ENCODE data around the gene CARD18.

Gene CARD18, protein sequence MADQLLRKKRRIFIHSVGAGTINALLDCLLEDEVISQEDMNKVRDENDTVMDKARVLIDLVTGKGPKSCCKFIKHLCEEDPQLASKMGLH

DNA sequence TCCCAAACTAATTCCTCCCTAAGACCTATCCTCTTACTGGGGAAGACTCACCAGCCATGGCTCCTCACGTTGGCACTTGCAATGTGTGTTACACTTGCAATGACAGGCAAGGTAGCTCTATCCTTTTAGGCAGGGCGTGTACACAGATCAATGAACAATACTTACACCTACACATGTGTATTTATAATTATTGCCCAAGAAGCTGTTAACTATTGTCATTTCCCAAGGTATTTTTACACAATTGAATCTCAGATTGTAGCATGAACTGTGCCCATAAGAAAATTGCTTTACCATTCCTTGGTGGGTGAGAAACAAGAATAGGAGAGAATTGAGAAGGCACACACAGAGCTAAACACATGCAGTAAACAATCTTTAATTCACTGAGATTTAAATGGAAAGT, at the start of gene CARD18:
CARD18 (minus strand) TSS at position 101 of the 400 bp plus-strand sequence; CDS start at position 58, 43 bp downstream.
- DNase-seq (ENCODE audit: low read depth in 1 of 2, low spot score in 1 of 2), result no peak

DNA sequence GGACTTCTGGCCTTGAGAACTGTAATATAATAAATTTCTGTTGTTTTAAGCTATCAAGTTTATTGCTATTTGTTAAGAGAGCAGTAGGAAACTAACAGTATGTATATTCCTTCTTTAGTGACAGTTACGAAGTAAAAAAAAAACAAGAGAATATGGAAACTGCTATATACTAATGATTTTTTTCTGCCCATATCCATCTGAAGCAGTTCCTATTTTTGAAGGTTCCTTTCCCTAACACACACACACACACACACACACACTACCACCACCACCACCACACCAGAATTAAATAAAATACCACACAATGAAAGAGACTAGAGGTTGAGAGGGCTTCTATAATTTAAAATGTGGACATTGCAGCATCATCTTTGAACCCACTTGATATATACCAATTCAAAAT, 44.4 kb upstream of the CARD18 start:
- no peak for DNase-seq (ENCODE audit: low read depth in 1 of 2, low spot score in 1 of 2)

DNA sequence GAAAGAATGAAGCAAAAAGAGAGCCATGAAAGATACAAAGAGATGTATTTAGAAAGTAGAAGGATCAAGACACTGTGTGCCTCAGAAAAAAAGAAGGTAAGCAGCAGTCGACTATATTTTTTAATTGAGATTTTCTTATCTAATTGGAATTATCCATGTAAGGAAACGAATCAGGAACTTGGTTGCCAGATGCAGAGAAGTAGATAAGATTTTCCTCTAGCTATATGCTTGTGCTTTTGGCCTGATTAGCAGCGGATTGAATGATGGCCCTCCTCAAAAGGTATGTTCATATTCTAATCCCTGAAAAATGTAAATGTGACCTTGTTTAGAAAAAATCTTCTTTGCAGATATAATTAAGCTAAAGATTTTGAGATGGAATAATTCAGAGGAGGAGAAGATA, 43.9 kb upstream of the CARD18 start:
- no peak for DNase-seq (ENCODE audit: low read depth in 1 of 2, low spot score in 1 of 2)

DNA sequence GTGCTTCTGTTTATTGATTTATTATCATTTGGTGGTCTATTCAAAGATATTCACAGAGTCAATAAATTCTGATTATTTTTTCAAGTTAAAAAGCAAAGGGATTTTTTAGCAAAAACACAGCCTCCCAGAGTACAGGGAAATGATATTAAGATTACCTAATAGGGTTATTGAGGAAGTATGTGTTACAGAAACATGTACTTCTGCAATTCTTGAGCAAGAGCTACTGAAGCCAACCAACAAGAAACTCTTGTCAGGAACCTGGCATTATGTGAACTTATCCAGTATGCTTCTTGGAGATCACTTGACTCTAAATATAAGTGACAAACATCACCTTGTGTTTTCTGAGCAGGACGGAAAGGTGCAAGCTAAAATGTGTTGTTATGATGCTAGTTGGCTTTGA, 42.0 kb upstream of the CARD18 start:
- no peak for DNase-seq (ENCODE audit: low read depth in 1 of 2, low spot score in 1 of 2)

DNA sequence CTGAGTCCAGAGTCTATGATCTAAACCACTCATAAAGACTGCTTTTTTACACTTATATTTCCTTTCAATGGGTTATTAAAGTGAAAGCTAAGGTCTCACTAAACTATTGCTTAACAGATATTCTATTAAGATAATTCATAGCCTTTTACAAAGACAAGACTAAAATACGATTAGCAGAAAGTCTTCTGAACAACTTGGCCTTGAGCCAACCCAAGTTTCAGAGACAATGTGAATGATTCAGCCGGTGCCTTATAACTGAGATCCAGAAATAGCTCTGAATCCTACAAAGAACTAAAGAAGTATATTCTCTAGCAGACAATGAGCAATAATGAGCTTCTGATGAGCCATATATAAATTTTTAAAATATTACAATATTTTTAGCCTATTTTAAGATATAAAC, 41.5 kb upstream of the CARD18 start:
- DNase-seq (ENCODE audit: low read depth in 1 of 2, low spot score in 1 of 2), result no peak

DNA sequence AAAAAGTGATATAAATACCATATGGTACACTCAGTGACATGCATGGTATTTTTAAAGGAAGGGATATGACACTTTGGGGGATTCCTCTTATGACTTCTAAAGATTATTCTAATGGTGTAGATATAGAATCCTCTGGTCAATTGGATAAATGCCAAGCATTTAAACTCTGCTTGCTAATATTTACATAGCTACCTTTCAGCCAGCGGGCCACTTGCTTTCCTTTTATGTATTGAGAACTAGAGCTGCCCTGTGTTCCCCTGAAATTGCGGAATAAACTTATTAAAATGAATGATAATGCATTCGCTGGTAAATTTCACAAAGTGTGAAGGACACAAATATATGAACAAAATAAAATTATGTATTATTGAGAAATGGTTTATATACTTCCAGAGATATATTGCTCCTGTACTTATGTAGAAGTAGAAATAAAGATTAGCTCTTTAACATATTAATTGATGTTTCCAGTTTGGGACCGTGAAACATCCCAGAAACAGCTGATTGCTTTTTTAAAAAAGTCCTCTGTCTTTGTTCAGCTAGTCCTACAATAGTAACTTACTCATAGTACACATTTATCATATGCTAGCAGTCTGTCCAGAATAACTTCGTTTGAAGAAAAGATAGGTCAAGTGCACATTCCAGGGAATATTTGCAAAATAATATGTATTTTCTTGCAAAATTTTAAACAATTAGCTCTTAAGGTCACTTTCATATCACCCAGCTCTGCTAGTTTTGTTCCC, 40.1 kb upstream of the CARD18 start:
- DNase-seq (ENCODE audit: low read depth in 1 of 2, low spot score in 1 of 2), result no peak

DNA sequence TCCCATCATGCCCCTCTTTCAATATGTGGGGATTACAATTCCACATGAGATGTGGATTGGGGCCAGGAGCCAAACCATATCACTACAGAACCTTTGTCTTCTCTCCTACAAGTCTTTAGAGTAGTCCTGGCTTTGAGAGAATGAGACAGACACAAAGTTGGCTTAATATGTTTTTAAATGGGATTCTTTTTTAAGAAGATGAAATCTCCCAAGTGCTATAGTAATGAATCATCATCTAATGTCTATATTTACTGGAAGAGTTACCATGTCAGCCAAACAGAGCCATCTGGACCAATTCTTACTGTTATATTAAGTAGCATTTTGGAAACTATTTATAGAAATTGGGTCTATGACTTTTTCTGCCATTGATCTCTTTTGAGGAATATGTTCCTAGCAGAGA, 38.1 kb upstream of the CARD18 start:
- DNase-seq (ENCODE audit: low read depth in 1 of 2, low spot score in 1 of 2), result no peak

DNA sequence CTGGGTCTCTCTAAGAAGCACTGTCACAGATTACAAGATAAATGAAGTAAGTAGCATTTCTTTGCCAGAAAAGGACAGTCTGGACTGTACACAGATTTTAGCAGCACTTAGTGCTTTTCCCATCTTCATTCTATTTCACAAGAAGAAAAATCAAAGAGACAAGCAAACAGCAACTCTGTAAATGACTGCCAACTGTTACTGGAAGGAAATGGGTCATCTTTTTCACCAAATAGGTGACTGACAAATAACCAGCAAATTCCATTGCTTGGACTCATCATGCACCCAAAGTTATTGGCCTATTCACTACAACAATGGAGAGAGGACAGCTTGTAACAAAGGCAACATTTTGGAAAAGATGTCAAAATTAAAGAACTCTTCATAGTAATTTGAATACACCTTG, 28.9 kb upstream of the CARD18 start:
- no peak for DNase-seq (ENCODE audit: low read depth in 1 of 2, low spot score in 1 of 2)

DNA sequence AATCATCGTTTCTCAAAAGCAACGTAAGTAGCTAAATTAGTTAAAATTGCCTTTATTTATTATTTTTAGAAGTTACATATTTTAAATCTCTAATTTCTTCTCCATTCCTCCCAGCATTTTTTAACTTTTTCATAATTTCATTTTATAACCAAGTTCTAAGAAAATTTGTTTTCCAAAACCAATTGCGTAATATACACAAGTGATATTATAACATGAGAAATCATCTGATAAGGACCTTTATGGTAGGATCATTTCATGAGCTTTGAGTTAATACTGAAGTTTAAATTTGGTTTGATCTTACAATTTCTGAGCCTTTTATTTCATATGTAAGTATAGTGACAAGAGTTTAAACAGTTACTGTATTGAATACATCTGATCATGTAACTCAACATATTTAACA, 27.7 kb upstream of the CARD18 start:
- DNase-seq (ENCODE audit: low read depth in 1 of 2, low spot score in 1 of 2), result no peak

DNA sequence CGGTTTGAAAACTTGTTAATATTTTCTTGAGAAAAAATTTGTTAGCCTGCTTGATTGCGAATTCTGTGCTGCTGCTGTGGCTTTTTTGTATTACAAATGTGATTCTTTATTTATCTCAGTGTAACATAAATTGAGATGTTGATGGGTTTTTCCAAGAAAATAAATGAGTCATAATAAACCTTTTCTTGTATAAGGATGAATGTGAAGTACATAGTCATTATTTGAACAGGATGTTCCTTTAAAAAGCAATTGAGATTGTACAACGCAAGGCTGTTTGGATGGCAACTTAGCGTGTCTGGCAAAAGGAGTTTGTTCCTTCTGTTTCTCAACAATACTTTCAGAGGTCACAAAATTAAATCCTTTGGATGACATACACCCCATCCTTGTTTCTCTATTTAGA, 24.6 kb upstream of the CARD18 start:
- DNase-seq (ENCODE audit: low read depth in 1 of 2, low spot score in 1 of 2), result no peak

DNA sequence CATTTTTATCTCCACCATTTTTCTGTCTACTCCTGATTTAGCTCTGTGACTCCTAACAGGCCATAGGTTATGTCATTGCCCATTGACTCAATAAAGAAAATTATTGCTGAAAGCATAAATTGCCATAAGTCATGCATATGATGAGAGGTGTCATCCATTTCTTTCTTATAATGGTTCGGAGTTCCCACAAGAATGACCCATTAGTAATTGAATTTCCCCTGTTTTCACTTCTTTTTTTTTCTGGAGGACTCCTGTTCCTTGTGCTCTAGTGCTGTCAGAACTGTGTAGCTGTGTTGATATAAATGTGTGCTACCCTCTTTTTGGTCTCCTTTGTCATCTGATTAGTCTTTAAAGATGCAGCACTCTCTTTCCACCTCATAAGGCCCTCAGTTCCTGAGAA, 22.9 kb upstream of the CARD18 start:
- DNase-seq (ENCODE audit: low read depth in 1 of 2, low spot score in 1 of 2), result no peak

DNA sequence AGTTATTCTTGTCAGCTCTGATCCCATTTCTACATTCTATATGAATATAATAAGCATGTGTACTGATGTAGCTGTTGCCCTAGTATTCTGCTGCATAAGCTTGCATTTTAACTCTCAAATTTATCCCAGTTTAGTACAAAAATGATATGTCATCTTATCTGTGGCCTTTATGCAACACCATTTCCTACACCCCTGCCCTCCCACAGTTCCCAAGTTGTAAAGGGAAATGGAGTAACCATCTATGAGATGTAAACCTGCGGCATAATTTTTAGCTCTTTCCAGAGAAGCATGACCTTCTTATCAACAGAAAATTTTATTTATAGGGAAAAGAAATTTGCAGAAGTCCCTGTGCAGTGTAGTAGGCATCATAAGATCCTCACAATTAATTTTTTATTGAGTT, 18.9 kb upstream of the CARD18 start:
- DNase-seq (ENCODE audit: low read depth in 1 of 2, low spot score in 1 of 2), result no peak

DNA sequence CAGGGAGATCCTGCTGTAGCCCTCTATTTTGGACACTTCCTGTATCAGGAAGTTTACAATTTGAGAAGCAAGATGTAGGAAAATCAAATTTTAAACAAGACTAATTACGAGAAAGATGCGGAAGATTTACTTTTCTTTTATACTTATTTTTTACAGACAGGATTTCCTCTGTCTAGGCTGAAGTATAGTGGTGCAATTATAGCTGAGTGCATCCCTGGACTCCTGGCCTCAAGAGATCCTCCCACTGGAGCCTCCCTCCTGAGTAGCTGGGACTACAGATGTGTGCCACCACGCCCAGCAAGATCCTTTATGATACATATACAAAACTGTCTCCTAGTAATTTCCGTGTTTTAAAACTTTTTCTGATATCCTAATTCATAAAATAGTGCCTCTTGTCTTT, 17.2 kb upstream of the CARD18 start:
- no peak for DNase-seq (ENCODE audit: low read depth in 1 of 2, low spot score in 1 of 2)

DNA sequence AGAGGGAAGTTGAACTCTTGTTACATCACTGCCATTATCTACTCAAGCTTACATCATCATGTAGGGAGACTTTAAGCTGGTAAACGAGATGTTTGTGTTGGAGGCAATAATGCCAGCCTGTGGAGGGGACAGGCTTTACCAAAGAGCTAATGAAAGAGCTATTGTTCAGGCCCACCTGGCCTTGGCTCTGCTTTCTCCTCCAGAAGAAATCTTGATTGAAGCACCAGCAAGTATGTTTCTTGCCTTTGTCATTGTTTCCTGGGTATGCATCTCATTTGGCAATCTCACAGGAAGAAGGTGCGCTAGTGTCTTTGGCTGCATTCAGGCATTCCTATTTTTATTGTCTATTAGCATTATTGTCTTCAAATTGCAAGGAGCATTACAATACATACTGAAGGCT, 16.7 kb upstream of the CARD18 start:
- no peak for DNase-seq (ENCODE audit: low read depth in 1 of 2, low spot score in 1 of 2)

DNA sequence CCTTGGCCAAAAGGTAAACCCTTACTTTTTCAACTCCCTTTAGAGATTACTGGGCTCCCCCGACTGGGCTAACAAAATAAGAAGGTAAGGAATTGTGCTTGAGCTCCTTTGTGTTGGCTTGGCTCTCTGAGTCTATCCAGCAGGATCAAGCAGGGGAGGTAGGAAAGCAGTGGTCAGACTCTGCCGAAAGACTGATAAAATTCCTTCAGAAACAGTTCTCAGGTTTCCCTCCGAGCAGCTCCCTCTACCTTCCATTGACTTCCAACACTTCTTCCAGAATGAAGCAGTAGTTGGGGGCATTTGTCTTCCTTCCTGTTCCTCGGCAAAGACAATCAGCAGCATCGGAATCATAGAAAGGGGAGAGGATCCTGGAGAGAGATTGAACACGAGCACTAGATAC, 16.1 kb upstream of the CARD18 start:
- DNase-seq (ENCODE audit: low read depth in 1 of 2, low spot score in 1 of 2), result no peak

DNA sequence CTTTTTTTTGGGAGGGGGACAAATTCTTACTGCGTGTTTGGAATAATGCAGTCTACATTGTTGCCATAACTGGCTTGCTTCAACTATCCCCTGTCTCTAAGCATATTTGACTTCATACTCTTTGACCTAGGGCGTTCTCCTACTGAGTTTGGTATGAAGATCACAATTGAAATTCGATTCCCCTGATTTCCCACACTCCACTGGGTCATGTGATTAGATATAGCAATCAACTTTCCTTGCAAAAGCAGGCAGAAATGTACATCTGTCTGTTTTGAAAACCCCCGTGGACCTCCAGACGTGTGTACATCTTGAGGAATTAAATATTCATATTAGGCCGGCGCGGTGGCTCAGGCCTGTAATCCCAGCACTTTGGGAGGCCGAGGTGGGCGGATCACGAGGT, 13.8 kb upstream of the CARD18 start:
- no peak for DNase-seq (ENCODE audit: low read depth in 1 of 2, low spot score in 1 of 2)

DNA sequence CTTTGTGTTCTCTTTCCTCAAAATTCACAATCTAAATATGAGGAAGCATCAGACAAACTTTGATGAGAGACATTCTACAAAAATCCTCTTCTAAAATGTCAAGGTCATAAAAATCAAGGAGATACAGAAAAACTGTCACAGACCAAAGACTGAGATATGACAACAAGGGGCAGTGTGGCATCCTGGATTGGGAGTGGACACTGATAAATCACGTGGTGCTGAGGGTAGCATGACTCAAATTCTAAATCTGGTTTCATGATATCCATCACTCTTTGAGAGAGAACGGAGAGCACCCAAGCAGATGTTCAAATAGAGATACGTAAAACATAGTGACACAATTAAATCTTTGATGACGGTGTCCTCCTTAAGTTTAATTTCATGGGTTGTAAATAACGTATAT, 13.0 kb upstream of the CARD18 start:
- DNase-seq (ENCODE audit: low read depth in 1 of 2, low spot score in 1 of 2), result no peak

DNA sequence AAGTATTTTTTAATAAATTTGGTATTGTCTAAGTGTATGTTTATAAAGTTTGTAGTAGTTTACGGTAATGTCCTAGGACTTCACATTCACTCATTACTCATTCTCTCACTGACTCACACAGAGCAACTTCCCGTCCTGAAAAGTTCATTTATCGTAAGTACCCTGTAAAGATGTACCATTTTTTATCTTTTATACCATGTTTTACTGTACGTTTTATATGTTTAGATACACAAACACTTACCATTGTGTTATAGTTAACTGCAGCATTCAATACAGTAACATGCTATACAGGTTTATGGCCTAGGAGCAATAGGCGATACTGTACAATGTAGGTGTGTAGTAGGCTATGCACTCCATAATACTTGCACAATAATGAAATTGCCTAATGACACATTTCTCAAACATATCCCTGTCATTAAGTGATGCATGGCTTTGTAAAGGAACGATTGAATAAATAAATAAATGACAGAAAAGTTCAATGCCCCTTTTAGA, 12.5 kb upstream of the CARD18 start:
- DNase-seq (ENCODE audit: low read depth in 1 of 2, low spot score in 1 of 2), result no peak

DNA sequence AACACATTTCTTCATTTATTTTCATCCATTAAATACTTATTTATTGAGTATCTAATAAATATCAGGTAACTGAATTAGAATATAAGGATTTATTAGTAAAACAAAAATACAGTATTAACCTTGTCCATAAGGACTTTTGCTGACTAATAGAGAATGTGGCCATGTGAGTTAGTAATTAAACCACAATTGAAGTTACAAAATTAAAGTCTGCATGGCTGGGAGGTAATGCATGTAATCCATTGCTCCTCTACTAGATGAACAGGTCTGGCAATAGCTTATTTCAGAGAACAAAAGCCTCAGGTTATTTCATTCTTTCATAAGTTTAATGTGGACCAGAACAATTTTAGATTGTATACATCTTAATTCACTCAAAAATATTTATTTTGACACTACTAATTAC, 9.9 kb upstream of the CARD18 start:
- DNase-seq (ENCODE audit: low read depth in 1 of 2, low spot score in 1 of 2), result no peak

DNA sequence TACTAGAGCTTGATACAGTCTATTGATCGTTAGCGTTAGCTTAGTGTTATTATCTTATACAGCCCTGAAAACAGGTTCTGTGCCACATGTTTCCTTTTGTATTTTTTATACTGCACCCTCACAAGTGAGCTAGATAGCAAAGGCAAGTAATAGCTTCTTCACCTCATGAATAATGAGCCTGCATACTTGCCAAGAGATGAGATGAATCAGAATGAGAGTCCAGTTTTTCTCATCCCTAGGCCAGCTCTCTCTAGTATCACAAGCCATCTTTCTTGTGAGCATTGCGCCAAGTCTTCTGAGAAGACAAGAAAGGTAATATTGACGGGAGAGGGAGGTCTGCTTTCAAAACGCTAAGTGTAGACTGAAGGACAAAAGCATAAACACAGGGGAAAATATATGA, 8.7 kb upstream of the CARD18 start:
- DNase-seq (ENCODE audit: low read depth in 1 of 2, low spot score in 1 of 2), result no peak

DNA sequence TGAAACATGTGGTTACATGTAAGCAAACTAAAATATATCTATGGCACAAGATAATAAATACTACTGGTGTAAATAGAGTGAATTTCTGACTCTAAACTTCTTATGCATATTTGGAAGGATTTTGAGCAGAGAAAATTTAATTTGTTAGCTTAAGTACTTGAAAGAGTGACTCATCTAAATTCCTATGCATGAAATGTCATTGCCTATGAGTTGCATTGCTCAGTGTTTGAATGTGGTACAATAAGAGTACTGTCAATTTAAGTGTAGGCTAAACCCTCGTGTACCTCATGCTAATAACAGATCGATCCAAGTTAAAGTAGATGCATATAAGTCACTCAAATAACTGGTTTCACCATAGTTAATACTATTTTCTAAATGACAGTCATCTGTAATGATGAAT, 5.3 kb upstream of the CARD18 start:
- DNase-seq (ENCODE audit: low read depth in 1 of 2, low spot score in 1 of 2), result no peak

DNA sequence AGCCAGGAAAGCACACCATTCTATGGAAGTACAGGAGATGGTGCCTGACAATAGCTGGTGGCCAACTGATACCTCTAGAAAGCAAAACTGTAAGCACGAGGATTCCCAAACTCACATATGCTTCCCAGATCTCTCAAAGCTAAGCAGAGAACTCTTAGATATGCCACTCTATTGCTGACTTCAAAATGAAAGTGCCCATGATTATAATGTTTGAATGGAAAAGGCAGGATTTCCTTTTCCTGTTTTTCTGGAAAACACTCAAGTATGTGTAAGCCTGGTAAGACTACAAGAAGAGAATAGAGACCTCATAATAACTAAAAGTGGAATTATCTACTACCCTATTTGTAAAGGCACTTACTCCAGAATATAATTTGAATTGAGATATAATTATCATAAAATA, 2.6 kb upstream of the CARD18 start:
- no peak for DNase-seq (ENCODE audit: low read depth in 1 of 2, low spot score in 1 of 2)

DNA sequence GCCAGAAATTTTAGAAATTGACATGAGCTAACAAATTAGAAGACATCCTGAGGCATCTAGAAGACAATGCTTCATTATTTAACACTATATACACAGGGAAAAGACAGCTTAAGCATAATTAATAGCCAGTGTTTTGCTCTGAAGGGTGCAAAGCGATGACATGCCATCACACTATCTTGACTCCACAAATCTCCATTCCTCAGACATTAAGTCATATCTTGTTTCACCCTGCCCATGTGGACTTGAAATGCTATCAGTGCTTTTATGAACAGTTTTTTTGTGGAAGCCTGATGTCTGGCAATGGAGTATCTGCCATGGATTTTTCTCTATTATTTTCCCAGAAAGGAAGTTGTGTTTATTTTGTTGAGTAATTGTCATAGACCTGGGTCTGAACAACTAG, 2.3 kb downstream of the CARD18 start:
- no peak for DNase-seq (ENCODE audit: low read depth in 1 of 2, low spot score in 1 of 2)

Measured in activated T-helper 1 cell treated with anti-CD3 and anti-CD28 coated beads, Interleukin-2, amount 50 U/mL, for 16 hours (primary cell).